IPS-15b (cell line): Measurements from ENCODE around the gene EXTL1.

Source experiments
- H3K27me3 ChIP-seq: one replicate; pipeline ENCODE4 v1.6.1; 2013; ENCODE audit warnings: low read length; ENCODE audit not compliant: control insufficient read depth, insufficient read depth
- H3K36me3 ChIP-seq: one replicate; pipeline ENCODE4 v1.6.1; 2013; ENCODE audit warnings: low read length; ENCODE audit not compliant: control insufficient read depth, insufficient read depth
- H3K4me1 ChIP-seq: one replicate; pipeline ENCODE4 v1.6.1; 2013; ENCODE audit warnings: mild to moderate bottlenecking, low read length; ENCODE audit not compliant: control insufficient read depth, insufficient read depth
- H3K4me3 ChIP-seq: one replicate; pipeline ENCODE4 v1.5.1; 2013; ENCODE audit warnings: low read depth, low read length
- H3K9ac ChIP-seq: one replicate; pipeline ENCODE4 v1.6.1; 2013; ENCODE audit warnings: low read depth, mild to moderate bottlenecking, low read length
- H3K9me3 ChIP-seq: one replicate; pipeline ENCODE4 v1.6.1; 2013; ENCODE audit warnings: mild to moderate bottlenecking, low read length; ENCODE audit not compliant: control insufficient read depth, insufficient read depth

EXTL1 gene

GRCh38 chr1:26029054-26029863, 7.7 kb downstream of the EXTL1 start:
- Histone ChIP-seq H3K4me1 (no peaks in the 10 kb centered on the region), H3K36me3 (no peaks in the 10 kb centered on the region), H3K9ac (no peak overlapping the region), H3K27me3 (peaks cover 13% of the 10 kb centered on the region), H3K4me3 (no peak overlapping the region), H3K9me3 (no peaks in the 10 kb centered on the region)

GRCh38 chr1:26029864-26030481, 8.4 kb downstream of the EXTL1 start:
- H3K4me1 ChIP-seq = peaks cover 3% of the 10 kb centered on the region
- peaks cover 20% of the 10 kb centered on the region for H3K27me3 ChIP-seq
- no peaks in the 10 kb centered on the region for H3K9me3 ChIP-seq
- no peak overlapping the region for H3K4me3 ChIP-seq
- H3K9ac ChIP-seq = no peak overlapping the region
- H3K36me3 ChIP-seq = no peaks in the 10 kb centered on the region

GRCh38 chr1:26031196-26031595, 9.6 kb downstream of the EXTL1 start:
- Histone ChIP-seq H3K4me3 (no peak overlapping the region), H3K9ac (no peak overlapping the region), H3K27me3 (peaks cover 22% of the 10 kb centered on the region), H3K4me1 (peaks cover 3% of the 10 kb centered on the region), H3K36me3 (no peaks in the 10 kb centered on the region), H3K9me3 (no peaks in the 10 kb centered on the region)

- no peak overlapping the region for H3K9ac ChIP-seq
- H3K27me3 ChIP-seq = peaks cover 27% of the 10 kb centered on the region
- no peaks in the 10 kb centered on the region for H3K36me3 ChIP-seq
- H3K4me1 ChIP-seq = peaks cover 3% of the 10 kb centered on the region
- H3K9me3 ChIP-seq = no peaks in the 10 kb centered on the region
- H3K4me3 ChIP-seq = no peak overlapping the region
Measured at GRCh38 chr1:26031611-26032220, 10.1 kb downstream of the EXTL1 start.

GRCh38 chr1:26032656-26033357, 11.2 kb downstream of the EXTL1 start:
- Histone ChIP-seq H3K9ac (no peak overlapping the region), H3K27me3 (peaks cover 30% of the 10 kb centered on the region), H3K9me3 (no peaks in the 10 kb centered on the region), H3K4me1 (peaks cover 3% of the 10 kb centered on the region), H3K4me3 (no peak overlapping the region), H3K36me3 (no peaks in the 10 kb centered on the region)

- peak overlapping the region; percentile 88 for H3K4me3 ChIP-seq
- peak overlapping the region; percentile 54 for H3K9ac ChIP-seq
- peaks cover 3% of the 10 kb centered on the region for H3K4me1 ChIP-seq
- H3K9me3 ChIP-seq = no peaks in the 10 kb centered on the region
- peaks cover 34% of the 10 kb centered on the region for H3K27me3 ChIP-seq
- no peaks in the 10 kb centered on the region for H3K36me3 ChIP-seq
Measured at GRCh38 chr1:26034504-26035202, 13.1 kb downstream of the EXTL1 start.

- no peaks in the 10 kb centered on the region for H3K9me3 ChIP-seq
- H3K9ac ChIP-seq = peak overlapping the region; percentile 54
- H3K4me1 ChIP-seq = peaks cover 3% of the 10 kb centered on the region
- H3K27me3 ChIP-seq = peaks cover 34% of the 10 kb centered on the region
- no peaks in the 10 kb centered on the region for H3K36me3 ChIP-seq
- peak overlapping the region; percentile 88 for H3K4me3 ChIP-seq
Measured at GRCh38 chr1:26035203-26035958, 13.8 kb downstream of the EXTL1 start.

GRCh38 chr1:26035959-26036755, 14.6 kb downstream of the EXTL1 start:
- H3K36me3 ChIP-seq = no peaks in the 10 kb centered on the region
- peak overlapping the region; percentile 88 for H3K4me3 ChIP-seq
- H3K4me1 ChIP-seq = peaks cover 3% of the 10 kb centered on the region
- peaks cover 34% of the 10 kb centered on the region for H3K27me3 ChIP-seq
- H3K9me3 ChIP-seq = no peaks in the 10 kb centered on the region
- H3K9ac ChIP-seq = no peak overlapping the region

GRCh38 chr1:26036756-26037281, 15.2 kb downstream of the EXTL1 start:
- Histone ChIP-seq H3K27me3 (peaks cover 38% of the 10 kb centered on the region), H3K4me1 (peaks cover 3% of the 10 kb centered on the region), H3K9ac (no peak overlapping the region), H3K9me3 (no peaks in the 10 kb centered on the region), H3K4me3 (no peak overlapping the region), H3K36me3 (no peaks in the 10 kb centered on the region)

GRCh38 chr1:26037904-26038303, 16.3 kb downstream of the EXTL1 start:
- no peak overlapping the region for H3K9ac ChIP-seq
- peaks cover 42% of the 10 kb centered on the region for H3K27me3 ChIP-seq
- peaks cover 3% of the 10 kb centered on the region for H3K4me1 ChIP-seq

More at GRCh38 chr1:26037904-26038303, 16.3 kb downstream of the EXTL1 start:
- Histone ChIP-seq H3K36me3 (no peaks in the 10 kb centered on the region), H3K4me3 (no peak overlapping the region), H3K9me3 (no peaks in the 10 kb centered on the region)
